OCI-M2 (cell line): ENCODE results near the gene TM4SF20.
"Not testable (repeated sequence)": the region's sequence is repeated elsewhere in the genome, so short reads cannot be mapped to it uniquely, and the experiment has no call there.

ENCODE experiments used
- DNase-seq: peaks from one replicate; lab custom pipeline; 2025; ENCODE audit not compliant: unreplicated experiment; lab: John Stamatoyannopoulos, UW

The TM4SF20 gene

DNA sequence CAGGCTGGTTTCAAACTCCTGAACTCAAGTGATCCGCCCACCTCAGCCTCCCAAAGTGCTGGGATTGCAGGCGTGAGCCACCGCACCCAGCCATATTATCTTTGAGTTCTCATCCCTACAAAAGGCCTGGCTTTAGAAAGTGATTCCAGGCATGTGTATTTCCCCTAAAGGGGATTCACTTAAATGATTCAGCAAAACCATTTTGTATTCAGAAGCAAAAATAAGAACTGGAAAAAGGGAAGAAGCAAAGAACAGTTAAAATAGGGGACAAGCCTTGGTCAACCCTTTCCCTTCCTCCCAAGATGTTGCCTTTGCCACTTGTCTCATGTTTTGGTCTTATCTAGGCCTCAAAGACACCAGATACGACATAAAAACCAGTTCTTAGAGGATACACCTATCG lies 10.5 kb downstream of the TM4SF20 start:
- no peak for DNase-seq

DNA sequence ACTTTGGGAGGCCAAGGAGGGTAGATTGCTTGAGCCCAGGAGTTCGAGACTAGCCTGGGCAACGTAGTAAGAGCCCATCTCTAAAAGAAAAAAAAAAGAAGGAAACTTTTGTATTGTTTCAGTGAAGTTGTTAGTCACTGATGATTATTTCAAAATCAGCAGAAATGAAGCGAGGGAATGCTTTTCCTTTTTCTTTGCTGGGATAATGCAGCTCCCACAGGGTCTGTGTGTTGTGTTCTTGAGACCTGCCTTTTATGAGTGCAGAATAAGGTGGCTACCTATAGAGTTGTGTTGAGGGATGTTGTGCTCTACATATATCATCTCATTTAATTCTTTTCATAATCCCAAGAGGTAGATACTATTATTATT lies 11.7 kb downstream of the TM4SF20 start:
- DNase-seq: no peak

- DNase-seq: no peak
These were observed 12.2 kb downstream of the TM4SF20 start for GRCh38 chr2:227366769-227367426.

DNA sequence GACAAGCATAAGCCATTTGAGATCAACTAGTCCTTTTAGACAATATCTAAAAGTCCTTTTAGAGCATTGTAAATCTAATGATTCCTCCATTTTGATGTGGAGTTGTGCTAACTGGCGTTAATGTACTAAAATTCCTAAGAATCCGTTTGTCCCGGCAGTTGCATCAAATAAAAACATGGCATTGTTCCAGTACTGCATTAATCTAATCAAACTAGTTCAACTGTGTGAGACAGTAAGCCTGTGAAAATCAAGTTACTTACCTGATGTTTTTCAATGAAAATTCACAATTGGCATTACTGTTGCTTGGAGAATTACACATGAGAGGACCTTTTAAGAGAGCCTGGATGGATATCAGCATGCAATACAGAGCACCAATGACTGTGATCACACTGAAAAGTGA lies 13.3 kb downstream of the TM4SF20 start:
- no peak for DNase-seq

GRCh38 chr2:227364585-227365263 lies 14.4 kb downstream of the TM4SF20 start:
- DNase-seq: not testable (repeated sequence)

DNA sequence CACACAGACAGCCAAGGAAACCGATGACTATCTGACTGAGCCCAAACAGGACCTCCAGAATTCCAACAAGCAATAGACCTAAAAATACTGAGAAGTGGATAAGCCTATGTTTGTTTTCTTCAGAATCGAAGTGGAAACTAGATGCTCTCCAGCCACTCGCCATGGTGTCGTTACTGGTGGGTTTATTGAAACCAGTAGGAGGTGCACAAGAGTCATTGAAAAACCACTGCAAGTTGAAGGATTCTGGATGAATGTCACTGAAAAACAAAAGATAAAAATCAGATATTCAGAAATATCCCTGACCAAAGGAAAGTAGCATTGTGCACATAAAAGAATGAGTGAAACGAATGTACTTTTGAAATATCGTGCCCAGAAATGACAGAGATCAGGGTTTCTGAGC lies 15.3 kb downstream of the TM4SF20 start:
- DNase-seq: no peak

- DNase-seq: no peak
These were observed 18.8 kb downstream of the TM4SF20 start for GRCh38 chr2:227360351-227360750.

DNA sequence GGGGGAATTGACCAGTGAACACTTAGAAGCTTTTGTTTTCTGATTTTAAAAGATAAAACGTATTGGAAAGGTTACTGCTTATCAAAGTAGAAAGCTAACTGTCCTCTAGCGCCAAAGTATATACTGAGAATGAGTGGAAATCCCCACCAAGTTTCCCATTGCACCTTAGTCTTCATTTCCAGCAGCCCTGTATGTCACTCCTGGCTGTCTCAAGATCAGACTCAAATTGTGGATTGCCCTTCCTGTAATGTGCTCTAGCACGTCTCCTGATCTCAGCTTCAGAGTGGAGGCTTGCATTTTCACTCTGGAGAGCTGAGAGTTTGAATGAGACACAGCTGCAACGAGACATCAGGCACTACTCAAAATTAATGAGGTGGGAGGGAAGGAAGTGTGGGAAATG lies 27.5 kb downstream of the TM4SF20 start:
- DNase-seq: no peak

- no peak for DNase-seq
These were observed 29.0 kb downstream of the TM4SF20 start for GRCh38 chr2:227349989-227350612.

- no peak for DNase-seq
These were observed 30.8 kb downstream of the TM4SF20 start for GRCh38 chr2:227348324-227348723.

DNA sequence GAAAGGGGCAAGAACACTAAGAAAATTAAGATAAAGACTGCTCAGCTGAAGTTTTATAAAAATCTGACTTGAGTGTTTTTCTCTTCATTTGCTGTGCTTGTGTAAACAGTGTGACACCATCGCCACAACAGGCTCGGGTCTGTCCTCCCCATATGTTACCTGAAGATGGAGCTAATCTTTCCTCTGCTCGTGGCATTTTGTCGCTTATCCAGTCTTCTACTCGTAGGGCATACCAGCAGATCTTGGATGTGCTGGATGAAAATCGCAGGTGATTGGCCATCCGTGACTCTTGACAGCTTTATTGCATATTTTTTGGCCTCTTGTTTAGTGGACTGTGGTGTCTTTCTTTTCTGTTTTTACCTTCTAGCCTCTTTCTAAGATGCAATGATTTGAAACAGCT lies 32.0 kb downstream of the TM4SF20 start:
- no peak for DNase-seq

DNA sequence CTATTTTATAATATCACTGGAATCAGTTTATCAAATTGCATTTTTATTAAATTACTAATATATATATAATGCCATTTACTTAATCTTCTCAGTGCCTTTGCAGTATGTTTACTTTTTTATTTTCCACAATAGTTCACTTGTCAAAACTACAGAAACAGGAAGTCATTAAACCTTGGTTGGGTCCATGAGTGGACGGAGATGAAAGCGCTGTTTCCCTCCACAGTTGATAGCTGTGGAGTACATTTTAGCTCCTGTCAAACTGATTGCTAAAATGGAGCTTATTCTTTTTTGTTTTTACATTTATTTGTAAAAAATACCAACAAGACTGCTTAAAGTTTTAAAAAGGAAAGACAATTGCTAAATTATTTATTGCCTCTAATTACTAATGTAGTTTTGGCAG lies 34.9 kb downstream of the TM4SF20 start:
- no peak for DNase-seq

GRCh38 chr2:227341553-227341952 lies 37.6 kb downstream of the TM4SF20 start:
- DNase-seq: no peak

DNA sequence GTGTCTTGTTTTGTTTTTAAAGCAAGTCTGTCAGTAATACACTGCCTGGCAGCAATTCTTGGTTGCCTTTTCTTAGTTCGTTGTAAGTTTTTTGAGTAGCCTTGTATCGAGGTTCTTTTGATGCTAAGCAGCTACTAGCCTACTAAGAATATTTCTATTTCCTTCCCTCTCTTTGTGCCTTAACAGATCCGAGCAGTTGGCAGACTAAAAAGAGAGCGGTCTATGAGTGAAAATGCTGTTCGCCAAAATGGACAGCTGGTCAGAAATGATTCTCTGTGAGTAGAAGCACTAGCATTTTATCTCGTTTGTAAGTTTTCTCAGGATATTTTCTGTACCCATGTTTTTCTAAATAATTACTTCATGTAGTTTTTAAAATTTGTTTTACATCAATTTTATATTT lies 39.0 kb downstream of the TM4SF20 start:
- no peak for DNase-seq

GRCh38 chr2:227339098-227339599 lies 40.0 kb downstream of the TM4SF20 start:
- no peak for DNase-seq

- no peak for DNase-seq
These were observed 41.7 kb downstream of the TM4SF20 start for GRCh38 chr2:227337442-227337841.

- DNase-seq: no peak
These were observed 43.4 kb downstream of the TM4SF20 start for GRCh38 chr2:227335713-227336112.

DNA sequence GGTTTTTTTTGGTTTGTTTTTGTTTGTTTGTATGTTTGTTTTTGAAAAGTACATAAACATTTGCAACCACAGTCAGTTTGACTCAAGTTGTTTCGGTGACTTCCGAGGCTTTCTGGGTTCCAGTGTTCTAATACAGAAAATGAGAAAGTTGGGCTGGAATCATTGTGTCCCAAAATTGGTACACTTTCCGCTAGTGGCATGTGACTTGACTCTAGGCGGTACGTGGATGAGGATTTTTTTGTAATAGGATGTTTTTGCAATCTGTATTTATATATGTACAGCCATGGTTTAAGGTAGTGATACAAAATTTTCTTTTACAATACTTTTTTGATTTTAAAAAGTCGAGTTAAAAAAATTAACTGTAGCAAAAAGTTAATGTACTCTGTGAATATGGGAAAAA lies 52.3 kb downstream of the TM4SF20 start:
- DNase-seq: no peak

DNA sequence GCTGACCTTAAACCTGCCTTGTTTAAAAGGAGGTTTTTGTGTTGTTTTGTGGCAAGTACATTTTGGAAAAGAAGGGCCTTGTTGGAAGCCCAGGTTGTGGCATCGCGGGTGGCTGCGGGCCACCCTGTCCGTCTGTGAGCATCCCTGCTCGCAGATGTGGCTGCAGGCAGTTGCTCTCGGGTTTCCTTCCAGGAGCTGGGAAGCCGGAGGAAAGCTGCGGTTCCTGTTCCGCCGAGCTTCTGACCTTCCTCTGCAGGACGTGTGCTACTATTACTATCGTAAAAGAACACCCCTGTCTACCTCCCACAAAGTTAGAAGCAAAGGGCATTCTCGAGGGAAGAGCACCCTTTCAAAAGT lies 53.3 kb downstream of the TM4SF20 start:
- DNase-seq: no peak

- no peak for DNase-seq
These were observed 53.9 kb downstream of the TM4SF20 start, which contains the start of gene MFF for GRCh38 chr2:227324995-227325838. MFF (plus strand) TSS chr2:227325251; CDS start chr2:227330666, 5,415 bp downstream.

GRCh38 chr2:227324642-227324994 lies 54.5 kb downstream of the TM4SF20 start:
- no peak for DNase-seq
